Measurements from ENCODE around the gene RPUSD2. TPM values are rescaled to one million over a fixed set of nuclear protein-coding genes. Genes with fewer than 3 reads are reported as not detected.

RPUSD2 gene
- total RNA-seq, 1 donor from 2014 or later: 9.7 TPM

- DNase-seq (ENCODE audit: extremely low read depth, low read depth, low spot score): no peak
Measured at GRCh38 chr15:40603935-40604334, 34.8 kb downstream of the RPUSD2 start.

GRCh38 chr15:40613080-40613479 is 44.0 kb downstream of the RPUSD2 start:
- DNase-seq (ENCODE audit: extremely low read depth, low read depth, low spot score): no peak

GRCh38 chr15:40618023-40618422 is 48.9 kb downstream of the RPUSD2 start:
- no peak for DNase-seq (ENCODE audit: extremely low read depth, low read depth, low spot score)

GRCh38 chr15:40618906-40619305 is 49.8 kb downstream of the RPUSD2 start:
- no peak for DNase-seq (ENCODE audit: extremely low read depth, low read depth, low spot score)

- DNase-seq (ENCODE audit: extremely low read depth, low read depth, low spot score): no peak
Measured at GRCh38 chr15:40623361-40623760, 54.3 kb downstream of the RPUSD2 start.

Other genes with a start within 250 kb of the RPUSD2 start
- gene INAFM2, start 245.6 kb upstream of the RPUSD2 start, total RNA-seq: 13.5 and 20.7 TPM in 2 replicates
- gene CCDC9B, start 228.4 kb upstream of the RPUSD2 start, total RNA-seq: 11.8 and 20.0 TPM in 2 replicates
- gene PHGR1, start 218.3 kb upstream of the RPUSD2 start, total RNA-seq: not detected in 2 replicates
- 3.9 TPM in 1 of 2 replicates, not detected in the other for gene DISP2, start 211.1 kb upstream of the RPUSD2 start, total RNA-seq
- 16.5 and 20.2 TPM in 2 replicates for gene KNSTRN, start 186.6 kb upstream of the RPUSD2 start, total RNA-seq
- 50.6 and 54.8 TPM in 2 replicates for gene IVD, start 163.5 kb upstream of the RPUSD2 start, total RNA-seq
- gene BAHD1, start 128.3 kb upstream of the RPUSD2 start, total RNA-seq: 19.8 and 23.0 TPM in 2 replicates
- 35.5 and 51.1 TPM in 2 replicates for gene CHST14, start 98.3 kb upstream of the RPUSD2 start, total RNA-seq
- 26.9 and 44.0 TPM in 2 replicates for gene CCDC32, start 4.3 kb upstream of the RPUSD2 start, total RNA-seq
- gene KNL1, start 24.9 kb downstream of the RPUSD2 start, total RNA-seq: 4.2 and 10.8 TPM in 2 replicates
- 3.4 and 4.7 TPM in 2 replicates for gene RAD51, start 125.9 kb downstream of the RPUSD2 start, total RNA-seq
- gene RMDN3, start 186.0 kb downstream of the RPUSD2 start, total RNA-seq: 20.5 and 26.5 TPM in 2 replicates
- gene GCHFR, start 194.8 kb downstream of the RPUSD2 start, total RNA-seq: 2.2 and 3.7 TPM in 2 replicates
- gene C15orf62, start 200.7 kb downstream of the RPUSD2 start, total RNA-seq: not detected in 2 replicates
- gene ZFYVE19, start 237.8 kb downstream of the RPUSD2 start, total RNA-seq: 25.7 and 26.0 TPM in 2 replicates
- gene DNAJC17, start 238.2 kb downstream of the RPUSD2 start, total RNA-seq: 15.5 and 19.8 TPM in 2 replicates